GM19467 (cell line): ENCODE data around the gene FCHSD1.

Source experiments
- ATAC-seq: cut with Tn5 transposase; IDR thresholded peaks from one replicate; pipeline ENCODE4 v1.9.1; 2021; ENCODE audit warnings: mild to moderate bottlenecking, moderate library complexity; ENCODE audit not compliant: unreplicated experiment

Gene FCHSD1

GRCh38 chr5:141674747-141675146 lies 23.5 kb upstream of the FCHSD1 start:
- no peak for ATAC-seq

- no peak for ATAC-seq
These were observed 21.9 kb upstream of the FCHSD1 start for GRCh38 chr5:141672841-141673813.

GRCh38 chr5:141672071-141672840 lies 21.0 kb upstream of the FCHSD1 start:
- ATAC-seq = no peak

- no peak for ATAC-seq
These were observed 18.3 kb upstream of the FCHSD1 start for GRCh38 chr5:141669520-141669919.

GRCh38 chr5:141668601-141669265 lies 17.5 kb upstream of the FCHSD1 start:
- no peak for ATAC-seq

GRCh38 chr5:141665995-141666940 lies 15.1 kb upstream of the FCHSD1 start:
- ATAC-seq = no peak

GRCh38 chr5:141664733-141665461 lies 13.7 kb upstream of the FCHSD1 start:
- ATAC-seq = peak; percentile 94

GRCh38 chr5:141663506-141663905 lies 12.3 kb upstream of the FCHSD1 start:
- ATAC-seq = no peak

GRCh38 chr5:141662028-141662427 lies 10.8 kb upstream of the FCHSD1 start:
- no peak for ATAC-seq

GRCh38 chr5:141657937-141658545 lies 6.8 kb upstream of the FCHSD1 start:
- ATAC-seq = no peak

- no peak for ATAC-seq
These were observed 6.2 kb upstream of the FCHSD1 start for GRCh38 chr5:141657404-141657803.

GRCh38 chr5:141656396-141656795 lies 5.2 kb upstream of the FCHSD1 start:
- no peak for ATAC-seq

- ATAC-seq = no peak
These were observed 3.8 kb upstream of the FCHSD1 start for GRCh38 chr5:141655020-141655419.

- ATAC-seq = no peak
These were observed 3.1 kb upstream of the FCHSD1 start for GRCh38 chr5:141654298-141654697.

- no peak for ATAC-seq
These were observed 499 bp upstream of the FCHSD1 start for GRCh38 chr5:141651728-141652105.

GRCh38 chr5:141649972-141650371 lies 1.2 kb downstream of the FCHSD1 start:
- no peak for ATAC-seq

- ATAC-seq = no peak
These were observed 2.0 kb downstream of the FCHSD1 start for GRCh38 chr5:141649056-141649688.

GRCh38 chr5:141647851-141648250 lies 3.4 kb downstream of the FCHSD1 start:
- ATAC-seq = no peak

- ATAC-seq = no peak
These were observed 4.0 kb downstream of the FCHSD1 start for GRCh38 chr5:141647242-141647641.
